NK-92 (cell line): ENCODE measurements around the gene CHCHD6.
"Not testable (repeated sequence)": the region's sequence is repeated elsewhere in the genome, so short reads cannot be mapped to it uniquely, and the experiment has no call there.

Source experiments
- DNase-seq: peaks from one replicate; lab custom pipeline; 2025; ENCODE audit not compliant: unreplicated experiment; lab: John Stamatoyannopoulos, UW

CHCHD6 gene

DNA sequence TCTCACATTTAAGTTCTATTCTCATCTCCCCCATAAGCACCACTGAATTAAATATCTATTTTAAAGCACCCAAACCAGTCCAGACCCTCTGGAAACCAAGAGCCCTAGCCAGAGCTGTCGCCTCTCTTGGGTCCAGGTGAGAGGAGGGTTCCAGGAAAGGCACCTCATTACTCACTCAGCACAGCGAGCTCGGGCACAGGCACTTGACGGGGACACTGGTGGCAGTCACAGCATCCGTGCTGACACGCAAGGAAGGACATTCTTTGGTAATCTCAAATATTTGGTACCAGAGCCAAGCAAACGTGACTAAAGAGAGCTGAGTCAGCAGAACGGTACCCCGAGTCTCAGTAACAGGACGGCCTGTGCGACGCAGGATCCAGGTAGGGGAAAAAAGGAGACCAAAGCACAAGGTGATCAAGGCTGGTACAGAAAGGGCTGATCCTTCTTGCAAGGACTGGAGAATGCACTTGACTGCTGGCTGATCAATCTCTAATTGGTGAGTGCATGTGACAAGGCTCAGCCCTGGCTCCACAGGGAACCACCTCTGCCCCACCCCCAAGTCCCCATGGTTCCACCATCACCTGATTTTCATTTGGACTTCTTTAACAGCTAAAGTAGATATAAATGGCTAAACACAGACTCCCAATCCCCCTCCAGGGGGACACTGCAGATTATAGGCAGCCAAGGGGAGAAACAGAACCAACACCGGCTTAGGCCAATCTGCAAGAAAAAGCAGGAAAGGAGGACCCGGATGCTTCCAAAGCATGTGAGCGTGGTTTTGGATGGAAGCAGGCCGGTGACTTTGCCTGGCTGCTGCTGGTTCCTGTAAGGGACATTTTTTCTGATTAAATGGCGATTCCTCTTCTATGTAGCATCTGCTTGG is 61.4 kb downstream of the CHCHD6 start:
- no peak for DNase-seq

DNA sequence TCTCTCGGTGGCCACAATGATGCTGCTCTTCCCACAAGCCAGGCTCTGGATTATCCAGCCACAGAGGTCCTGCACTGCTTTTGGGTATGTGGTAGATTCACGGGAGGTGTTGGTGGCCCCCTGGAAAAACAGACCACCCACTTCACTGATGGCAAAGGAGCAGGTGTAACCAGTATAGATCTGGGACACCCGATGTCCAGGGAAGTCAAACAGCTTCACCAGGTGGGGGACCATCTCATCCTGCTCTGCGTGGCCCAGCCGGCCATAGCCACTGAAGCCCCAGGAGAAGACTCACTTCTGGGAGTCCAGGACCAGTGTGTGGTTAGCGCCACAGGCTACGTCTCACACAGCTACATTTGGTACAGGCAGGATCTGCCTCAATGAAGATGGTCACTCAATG is 62.6 kb downstream of the CHCHD6 start:
- no peak for DNase-seq

DNA sequence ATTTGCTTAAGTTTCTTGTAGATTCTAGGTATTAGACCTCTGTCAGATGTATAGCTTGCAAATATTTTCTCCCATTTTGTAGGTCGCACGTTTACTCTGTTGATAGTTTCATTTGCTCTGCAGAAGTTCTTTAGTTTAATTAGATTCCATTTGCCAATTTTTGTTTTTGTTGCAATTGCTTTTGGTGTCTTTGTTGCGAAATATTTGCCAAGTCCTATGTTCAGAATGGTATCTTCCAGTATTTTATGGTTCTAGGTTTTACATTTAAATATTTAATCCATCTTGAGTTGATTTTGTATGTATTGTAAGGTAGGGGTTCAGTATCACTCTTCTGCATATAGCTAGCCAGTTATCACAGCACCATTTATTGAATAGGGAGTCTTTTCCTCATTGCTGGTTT is 64.9 kb downstream of the CHCHD6 start:
- no peak for DNase-seq

DNA sequence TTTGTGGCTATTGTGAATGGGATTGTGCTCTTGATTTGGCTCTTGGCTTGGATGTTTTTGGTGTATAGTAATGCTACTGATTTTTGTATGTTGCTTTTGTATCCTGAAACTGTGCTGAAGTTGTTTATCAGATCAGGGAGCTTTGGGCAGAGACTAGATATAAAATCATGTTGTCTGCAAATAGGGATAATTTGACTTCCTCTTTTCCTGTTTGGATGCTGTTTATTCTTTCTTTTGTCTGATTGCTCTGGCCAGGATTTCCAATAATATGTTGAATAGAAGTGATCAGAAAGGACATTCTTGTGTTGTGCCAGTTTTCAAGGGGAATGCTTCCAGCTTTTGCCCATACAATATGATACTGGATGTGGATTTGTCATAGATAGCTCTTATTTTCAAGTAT is 66.1 kb downstream of the CHCHD6 start:
- no peak for DNase-seq

DNA sequence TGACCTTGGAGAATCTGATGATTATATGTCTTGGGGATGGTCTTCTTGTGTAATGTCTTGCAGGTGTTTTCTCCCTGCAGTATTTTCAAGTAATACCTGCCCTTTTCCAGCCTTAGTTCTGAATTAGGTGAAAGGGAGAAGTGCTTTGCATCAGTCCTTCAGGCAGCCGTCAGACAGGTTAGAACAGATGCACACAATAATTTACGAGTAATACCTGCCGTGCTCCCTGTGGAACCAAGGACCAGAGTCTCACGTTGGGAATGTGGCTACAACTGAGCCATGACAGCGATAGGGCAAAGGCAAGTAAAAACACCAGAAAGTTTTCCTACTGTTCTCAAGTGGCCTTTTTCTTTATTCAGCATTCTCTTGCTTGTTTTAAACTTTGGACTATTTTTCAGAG is 69.1 kb downstream of the CHCHD6 start:
- DNase-seq = no peak

DNA sequence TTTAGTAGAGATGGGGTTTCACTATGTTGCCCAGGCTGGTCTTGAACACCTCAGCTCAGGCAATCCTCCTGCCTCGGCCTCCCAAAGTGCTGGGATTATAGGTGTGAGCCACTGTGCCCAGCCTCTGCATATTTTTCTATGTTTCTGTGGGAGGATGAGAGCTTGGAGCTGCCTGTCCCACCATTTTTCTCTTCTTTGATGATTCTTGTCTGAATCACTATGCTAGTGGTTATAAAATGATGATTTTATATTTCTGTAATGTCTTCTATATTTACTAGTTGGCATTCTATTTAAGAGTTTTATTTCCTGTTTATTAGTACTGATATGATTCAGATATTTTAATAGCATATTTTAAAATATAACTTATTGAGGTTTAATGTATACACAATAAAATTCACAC is 69.7 kb downstream of the CHCHD6 start:
- no peak for DNase-seq

DNA sequence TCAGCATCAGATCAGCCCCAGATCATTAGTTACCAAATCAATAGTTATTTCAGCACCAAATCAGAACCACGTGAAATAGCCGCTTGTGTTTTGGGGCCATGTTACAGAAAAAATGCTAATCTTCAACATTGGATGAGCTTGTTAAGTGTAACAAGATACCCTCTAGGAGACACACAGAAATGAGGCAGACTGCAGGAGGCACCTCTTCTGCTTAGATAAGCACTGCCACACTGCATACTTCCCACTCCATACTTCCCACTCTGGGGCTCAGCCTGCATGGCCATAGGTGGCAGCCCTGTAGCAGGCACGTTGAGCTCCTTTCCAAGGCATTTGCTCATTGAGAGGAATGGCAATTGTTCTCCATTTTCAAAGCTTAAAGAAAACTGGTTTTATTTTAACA is 73.3 kb downstream of the CHCHD6 start:
- DNase-seq = no peak

DNA sequence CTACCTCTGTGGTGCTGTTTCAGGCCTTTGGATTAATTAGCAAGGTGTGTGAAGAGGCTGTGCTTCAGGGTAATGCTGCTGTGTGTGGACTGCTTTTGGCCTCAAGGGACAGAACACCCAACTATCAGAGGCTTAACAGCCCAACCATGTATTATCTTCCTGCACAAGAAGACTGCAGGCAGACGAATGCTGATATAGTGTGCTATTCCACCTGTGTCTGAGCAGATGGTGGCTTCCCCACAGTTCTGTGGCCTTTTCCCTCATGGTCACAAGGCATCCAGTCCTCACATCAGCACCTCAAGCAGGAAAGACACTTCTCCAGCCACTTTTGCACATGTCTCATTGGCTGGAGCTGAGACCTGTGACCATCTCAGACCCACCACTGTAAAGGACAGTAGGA is 76.6 kb downstream of the CHCHD6 start:
- no peak for DNase-seq

DNA sequence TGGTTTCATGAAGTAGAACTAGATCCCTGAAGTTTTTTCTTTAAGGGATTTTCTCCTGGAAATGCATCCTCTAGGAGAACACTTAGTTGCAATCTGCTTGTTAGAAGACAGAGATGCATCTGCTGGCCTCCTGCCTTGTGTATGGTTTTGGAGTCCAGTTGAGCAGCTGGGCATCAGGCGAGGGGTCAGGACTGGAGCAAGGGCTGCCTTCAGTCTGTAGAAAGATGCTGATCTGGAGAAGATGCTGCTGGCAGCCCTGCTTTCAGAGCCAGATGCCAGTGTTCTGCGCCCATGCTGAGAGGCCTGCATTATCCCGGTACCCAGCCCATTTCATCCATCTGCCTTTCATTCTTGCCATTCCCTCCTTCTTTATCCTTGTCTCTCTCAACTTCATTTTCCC is 77.4 kb downstream of the CHCHD6 start:
- DNase-seq = no peak

DNA sequence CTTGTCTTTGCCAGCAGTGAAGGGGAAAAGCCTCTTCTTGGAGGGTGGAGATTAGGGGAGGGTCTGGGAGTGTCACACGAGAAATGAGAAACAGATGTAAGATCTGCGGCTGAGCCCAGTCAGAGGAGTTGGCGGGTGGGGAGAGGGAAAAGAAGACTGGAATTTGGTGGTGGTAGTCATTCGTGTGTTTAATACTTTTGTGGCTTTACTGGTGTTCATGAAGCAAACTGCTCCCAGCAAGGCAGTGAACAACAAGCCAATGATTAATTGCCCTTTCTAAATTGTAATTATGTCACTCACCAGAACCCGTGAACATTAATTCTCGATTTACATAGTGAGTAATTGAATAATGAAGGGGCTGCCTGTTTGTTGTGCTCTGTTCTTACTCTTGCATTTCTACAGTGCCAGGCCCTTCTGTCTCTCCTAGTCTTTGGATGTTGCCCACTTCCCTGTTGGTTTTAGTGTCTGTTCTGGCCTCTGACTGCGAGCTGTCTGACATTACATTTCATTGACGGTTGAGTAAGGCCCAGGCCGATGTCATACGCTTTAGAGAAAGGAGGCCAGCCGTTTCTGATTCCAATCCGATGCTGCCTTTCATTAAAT is 78.0 kb downstream of the CHCHD6 start:
- DNase-seq = no peak

DNA sequence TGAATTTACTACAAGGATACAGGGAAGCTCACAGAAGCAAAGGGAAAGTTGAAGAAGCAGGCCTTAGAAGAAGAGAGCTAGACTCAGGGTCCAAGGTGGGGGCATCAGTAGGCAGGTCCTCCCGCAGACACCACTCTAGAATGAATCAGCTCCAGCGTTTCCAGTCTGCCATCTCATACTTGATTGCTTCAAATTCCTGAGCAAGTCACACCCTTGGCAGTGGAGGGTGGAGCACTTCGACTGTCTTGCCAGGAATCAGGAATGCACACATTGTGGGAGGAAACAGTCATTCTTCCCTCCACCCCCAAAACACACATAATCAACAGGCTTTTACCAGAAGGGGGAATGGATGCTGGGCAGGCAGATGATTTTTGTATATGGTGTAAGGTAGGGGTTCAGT is 78.5 kb downstream of the CHCHD6 start:
- no peak for DNase-seq

DNA sequence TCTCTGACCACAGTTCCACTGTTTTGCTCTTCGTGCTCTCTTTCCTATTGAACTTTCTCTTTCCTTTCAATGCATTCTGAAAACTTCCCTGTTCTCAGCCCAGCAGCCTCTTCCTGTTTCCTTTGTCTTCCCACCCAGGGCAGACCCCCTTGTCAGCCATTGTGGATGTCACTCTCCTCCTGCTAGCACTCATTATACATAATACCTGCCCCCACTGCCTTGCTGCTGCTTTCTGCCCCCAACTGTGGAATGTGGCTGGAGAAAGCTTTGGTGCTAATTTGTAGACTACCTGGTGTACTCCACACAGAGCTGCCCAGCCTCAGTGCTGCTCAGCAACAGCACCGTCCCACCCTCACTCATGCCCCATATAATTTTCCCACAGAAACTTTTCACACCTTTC is 80.2 kb downstream of the CHCHD6 start:
- no peak for DNase-seq

DNA sequence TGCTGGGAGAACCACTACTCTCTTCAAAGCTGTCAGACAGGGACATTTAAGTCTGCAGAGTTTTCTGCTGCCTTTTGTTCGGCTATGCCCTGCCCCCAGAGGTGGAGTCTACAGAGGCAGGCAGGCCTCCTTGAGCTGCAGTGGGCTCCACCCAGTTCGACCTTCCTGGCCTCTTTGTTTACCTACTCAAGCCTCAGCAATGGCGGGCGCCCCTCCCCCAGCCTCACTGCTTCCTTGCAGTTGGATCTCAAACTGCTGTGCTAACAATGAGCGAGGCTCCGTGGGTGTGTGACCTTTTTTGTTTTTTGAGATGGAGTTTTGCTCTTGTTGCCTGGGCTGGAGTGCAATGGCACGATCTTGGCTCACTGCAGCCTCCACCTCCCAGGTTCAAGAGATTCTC is 87.3 kb downstream of the CHCHD6 start:
- DNase-seq = not testable (repeated sequence)

DNA sequence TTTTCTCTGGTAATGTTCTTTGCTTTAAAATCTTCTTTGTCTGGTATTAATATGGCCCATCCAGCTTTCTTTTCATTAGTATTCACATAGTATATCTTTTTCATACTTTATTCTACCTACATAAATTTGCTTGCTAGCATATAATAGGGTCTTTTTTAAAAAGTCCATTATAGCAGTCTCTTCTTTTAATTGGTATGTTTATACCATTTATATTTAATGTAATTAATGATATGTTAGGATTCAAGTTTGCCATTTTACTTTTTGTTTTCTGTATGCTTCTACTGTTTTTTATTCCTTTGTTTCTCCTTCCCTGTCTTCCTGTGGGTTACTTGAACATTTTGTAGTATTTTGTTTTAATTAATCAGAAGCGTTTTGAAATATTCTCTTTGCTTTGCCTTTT is 89.0 kb downstream of the CHCHD6 start:
- DNase-seq = no peak

DNA sequence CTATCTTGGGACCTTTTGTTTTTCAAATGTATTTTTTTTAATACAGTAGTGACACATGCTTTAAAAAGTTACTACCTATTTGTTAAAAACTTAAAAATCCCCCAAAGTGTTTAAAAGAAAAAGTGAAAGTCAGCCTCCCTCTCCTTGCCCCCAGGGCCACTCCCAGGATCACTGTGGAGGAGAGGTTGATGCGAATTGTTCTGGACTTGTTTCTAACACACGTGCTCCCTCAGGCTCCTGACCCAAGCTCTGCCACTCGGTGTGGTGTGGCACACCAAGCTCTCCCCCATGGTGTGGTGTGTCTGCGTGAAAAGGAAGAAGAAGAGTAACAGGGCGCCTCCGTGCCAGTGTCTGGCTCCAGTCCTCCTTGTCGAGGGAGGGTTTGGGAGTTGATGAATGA is 93.5 kb downstream of the CHCHD6 start:
- no peak for DNase-seq

DNA sequence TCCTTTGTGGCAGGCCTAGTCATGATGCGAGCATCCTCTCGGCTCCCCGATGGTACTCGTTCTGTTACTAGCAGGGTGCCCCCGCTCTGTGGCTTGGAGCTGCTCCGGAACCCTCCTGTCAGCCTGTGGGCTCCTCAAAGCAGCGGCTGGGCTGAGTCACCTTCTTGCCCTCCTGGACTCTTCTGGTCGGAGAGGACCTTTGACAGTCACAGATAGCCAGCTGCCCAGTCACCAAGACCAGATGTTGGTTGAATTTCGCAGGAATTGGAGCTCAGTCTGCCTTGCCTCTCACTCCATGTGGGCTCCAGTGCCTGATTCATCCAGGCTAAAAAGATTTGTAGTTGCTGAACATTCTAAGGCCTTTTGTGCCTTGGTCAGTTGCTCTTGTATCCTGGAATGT is 94.5 kb downstream of the CHCHD6 start:
- DNase-seq = no peak

DNA sequence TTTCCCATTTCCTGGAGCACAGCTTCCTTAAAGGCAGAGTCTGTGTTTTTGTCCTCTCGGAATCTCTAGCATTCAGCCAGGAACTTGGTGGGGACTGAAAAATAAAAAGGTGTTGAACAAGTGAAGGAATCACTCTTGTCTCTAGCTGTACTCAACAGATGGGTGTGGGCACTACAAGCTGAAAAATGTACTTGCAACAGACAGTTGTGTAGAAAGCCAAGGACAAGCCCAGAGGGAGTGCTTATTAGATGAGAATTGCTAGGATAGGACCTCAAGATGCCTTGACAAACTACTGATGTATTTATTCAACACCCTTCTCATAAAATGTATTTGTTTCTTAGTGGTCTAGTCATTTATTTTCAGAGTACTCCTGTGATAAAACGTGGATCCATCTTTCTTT is 95.1 kb downstream of the CHCHD6 start:
- DNase-seq = no peak

DNA sequence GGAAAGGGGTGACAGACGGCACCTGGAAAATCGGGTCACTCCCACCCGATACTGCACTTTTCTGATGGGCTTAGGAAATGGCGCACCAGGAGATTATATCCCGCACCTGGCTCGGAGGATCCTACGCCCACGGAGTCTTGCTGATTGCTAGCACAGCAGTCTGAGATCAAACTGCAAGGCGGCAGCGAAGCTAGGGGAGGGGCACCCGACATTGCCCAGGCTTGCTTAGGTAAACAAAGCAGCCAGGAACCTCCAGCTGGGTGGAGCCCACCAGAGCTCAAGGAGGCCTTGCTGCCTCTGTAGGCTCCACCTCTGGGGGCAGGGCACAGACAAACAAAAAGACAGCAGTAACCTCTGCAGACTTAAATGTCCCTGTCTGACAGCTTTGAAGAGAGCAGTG is 97.3 kb downstream of the CHCHD6 start:
- DNase-seq = not testable (repeated sequence)

DNA sequence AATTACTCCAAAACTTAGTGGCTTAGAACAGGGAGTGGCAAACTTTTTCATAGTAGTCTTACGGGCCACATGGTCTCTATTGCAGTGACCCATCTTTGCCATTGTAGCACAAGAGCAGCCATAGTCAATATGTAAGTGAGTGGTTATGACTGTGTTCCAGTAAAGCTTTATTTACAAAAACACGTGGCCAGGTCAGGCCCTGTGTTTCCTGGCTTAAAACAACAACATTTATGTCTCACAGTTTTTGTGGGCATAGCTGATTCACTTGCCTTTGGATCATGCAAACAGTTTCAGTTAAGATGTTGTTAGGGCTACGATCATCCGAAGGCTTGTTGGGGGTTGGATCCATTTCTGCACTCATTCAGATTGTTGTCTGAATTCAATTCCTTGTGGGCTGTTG is 103.8 kb downstream of the CHCHD6 start:
- DNase-seq = no peak

DNA sequence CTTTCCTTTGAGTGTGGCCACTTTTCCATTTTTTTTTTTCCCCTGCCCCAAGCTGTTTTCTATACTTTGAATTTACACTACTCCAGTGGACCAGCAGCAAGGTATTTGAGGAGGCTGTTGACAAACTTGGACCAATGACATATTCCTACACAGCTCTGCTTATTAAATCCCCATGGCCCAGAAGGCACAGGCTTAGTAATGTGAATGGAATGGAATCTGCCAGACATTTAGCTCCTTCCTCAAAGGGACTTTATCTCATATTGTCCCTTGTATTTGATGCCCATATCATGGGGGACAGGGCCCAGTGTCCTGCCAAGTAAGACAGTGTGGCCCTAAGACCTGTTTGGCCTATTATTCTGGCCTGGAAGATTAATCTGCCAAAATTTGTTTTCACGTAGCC is 107.5 kb downstream of the CHCHD6 start:
- no peak for DNase-seq

DNA sequence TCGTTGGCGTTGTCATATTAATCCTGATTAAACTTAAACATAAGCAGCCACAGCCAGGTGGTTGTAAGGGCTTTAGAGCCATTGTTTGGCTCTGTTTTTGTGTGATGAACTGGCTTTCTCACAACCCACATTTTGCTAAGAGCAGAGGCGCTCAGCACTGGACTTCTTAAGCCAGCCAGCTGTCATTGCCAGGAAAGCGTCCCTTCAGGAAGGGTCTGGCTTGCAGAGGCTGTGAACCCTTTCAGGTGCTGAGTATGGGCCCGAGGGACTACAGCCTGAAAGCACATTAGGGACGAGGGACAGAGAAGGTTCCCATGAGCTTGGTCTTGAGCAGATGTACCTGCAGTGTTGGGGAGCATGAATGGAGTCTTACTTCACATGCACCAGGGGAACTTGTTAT is 112.3 kb downstream of the CHCHD6 start:
- no peak for DNase-seq

DNA sequence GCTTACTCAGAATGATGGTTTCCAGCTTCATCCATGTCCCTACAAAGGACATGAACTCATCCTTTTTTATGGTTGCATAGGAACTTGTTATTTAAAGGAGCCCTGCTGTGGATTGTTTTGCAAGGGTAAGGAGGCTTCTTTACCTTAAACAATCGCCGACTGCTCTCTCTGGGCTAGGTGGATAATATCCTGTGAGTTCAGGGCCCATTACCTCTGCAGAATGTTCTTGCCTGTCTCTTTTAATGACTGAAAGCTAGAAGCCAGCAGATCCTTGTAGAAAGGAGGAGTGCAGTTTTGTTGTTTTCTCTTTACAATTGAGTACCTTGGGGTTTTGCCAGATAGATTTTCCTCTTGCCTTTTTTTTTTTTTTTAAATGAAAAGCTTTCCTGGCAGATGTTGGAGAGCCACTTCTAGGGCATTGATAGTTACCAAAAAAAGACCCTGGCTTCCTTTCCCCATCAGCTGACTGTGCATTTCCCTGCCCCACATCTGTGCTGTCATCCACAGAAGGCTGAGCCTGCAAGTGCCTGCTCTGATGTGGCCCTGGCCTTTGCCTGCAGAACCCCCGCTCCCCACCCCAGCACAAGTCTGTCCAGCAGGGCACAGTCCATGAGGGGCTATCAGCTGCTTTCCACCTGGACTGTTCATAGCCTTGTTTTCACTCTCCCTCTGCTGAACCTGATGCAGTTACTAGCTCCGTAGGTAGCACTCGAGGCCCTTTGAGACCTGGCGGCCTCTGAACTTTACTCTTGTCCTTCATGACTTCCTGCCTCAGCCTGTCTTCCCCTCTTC is 113.1 kb downstream of the CHCHD6 start:
- no peak for DNase-seq
